Hepatocyte (in vitro differentiated cells): ENCODE results near the gene HIGD1A.

ENCODE experiments used
- EZH2 ChIP-seq: fragments of 200-600 bp; sonication (generic); IDR thresholded peaks from 2 replicates; pipeline ENCODE4 v1.6.1; 2016; ENCODE audit warnings: antibody characterized with exemption, mild to moderate bottlenecking, borderline replicate concordance
- TF ChIP-seq, protein P1 (sequence below): fragments of 200-600 bp; sonication (generic); IDR thresholded peaks from 2 replicates; pipeline ENCODE4 v1.5.1; 2016; ENCODE audit warnings: antibody characterized with exemption, mild to moderate bottlenecking; ENCODE audit not compliant: poor library complexity

DNA sequence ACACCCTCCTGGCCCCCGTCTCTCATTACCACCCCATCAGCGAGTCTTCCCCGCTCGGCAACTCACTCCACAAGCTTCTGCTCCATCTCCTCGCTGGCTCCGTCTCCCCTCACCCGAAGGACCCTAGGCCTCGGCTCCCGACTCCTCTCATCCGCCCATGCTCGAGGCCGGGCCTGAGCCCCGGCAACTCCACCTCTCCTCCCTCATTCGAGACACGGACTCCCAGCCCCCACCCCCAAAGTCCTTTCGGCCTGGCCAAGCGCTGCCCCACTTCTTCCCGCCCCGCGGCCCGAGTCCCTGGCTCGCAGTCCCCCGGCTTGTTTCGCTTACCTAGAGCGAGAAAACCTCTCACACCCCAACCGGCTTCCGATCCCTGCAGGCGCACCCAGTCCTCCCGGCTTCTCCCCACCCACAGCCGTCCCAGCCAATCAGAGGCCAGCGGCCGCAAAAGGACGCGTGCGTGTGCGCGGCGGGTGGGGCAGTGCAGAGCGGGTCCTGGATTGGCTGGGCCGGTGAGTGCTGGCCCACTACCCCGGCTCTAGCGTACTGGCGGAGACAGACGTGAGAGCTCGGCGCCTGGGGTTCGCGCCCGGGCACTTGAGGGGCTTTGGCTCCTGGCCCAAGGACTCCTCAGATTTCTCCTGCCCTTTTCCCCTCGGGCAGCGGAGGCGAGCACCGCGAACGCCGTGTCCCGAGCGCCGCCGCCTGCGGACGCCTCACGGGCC lies at the start of gene HIGD1A:
- TF ChIP-seq, protein P1, sequence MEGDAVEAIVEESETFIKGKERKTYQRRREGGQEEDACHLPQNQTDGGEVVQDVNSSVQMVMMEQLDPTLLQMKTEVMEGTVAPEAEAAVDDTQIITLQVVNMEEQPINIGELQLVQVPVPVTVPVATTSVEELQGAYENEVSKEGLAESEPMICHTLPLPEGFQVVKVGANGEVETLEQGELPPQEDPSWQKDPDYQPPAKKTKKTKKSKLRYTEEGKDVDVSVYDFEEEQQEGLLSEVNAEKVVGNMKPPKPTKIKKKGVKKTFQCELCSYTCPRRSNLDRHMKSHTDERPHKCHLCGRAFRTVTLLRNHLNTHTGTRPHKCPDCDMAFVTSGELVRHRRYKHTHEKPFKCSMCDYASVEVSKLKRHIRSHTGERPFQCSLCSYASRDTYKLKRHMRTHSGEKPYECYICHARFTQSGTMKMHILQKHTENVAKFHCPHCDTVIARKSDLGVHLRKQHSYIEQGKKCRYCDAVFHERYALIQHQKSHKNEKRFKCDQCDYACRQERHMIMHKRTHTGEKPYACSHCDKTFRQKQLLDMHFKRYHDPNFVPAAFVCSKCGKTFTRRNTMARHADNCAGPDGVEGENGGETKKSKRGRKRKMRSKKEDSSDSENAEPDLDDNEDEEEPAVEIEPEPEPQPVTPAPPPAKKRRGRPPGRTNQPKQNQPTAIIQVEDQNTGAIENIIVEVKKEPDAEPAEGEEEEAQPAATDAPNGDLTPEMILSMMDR = no peak
- no peak for TF ChIP-seq EZH2
